Peyer's patch (tissue), 4 donors: ENCODE measurements around the gene CELSR1. TPM values are rescaled to one million over a fixed set of nuclear protein-coding genes. Genes with fewer than 3 reads are reported as not detected.
"Not testable (repeated sequence)": the region's sequence is repeated elsewhere in the genome, so short reads cannot be mapped to it uniquely, and the experiment has no call there.

Experiments used
- DNase-seq, 3 donors: peaks; one replicate each; pipeline ENCODE4 v3.0.0-alpha.2; 2017 to 2019
- H3K27ac ChIP-seq, 4 donors: fragments of 200-600 bp; sonication (generic); one replicate each; pipeline ENCODE4 v1.5.1; 2016 to 2019
- H3K27me3 ChIP-seq, 2 donors: fragments of 200-600 bp; sonication (generic); one replicate each; pipeline ENCODE4 v1.5.1; 2019
- H3K36me3 ChIP-seq, 3 donors: fragments of 200-600 bp; sonication (generic); one replicate each; pipeline ENCODE4 v1.5.1; 2016 to 2019
- H3K4me1 ChIP-seq, 4 donors: fragments of 200-600 bp; sonication (generic); one replicate each; pipeline ENCODE4 v1.5.1; 2016 to 2019
- H3K4me3 ChIP-seq, 4 donors: fragments of 200-600 bp; sonication (generic); 1 replicate in 3 of 4; 2 replicates in 1 of 4; pipeline ENCODE4 v1.5.1; 2016 to 2019; ENCODE audit warnings: mild to moderate bottlenecking in 1 of 4
- H3K9me3 ChIP-seq, 4 donors: fragments of 200-600 bp; sonication (generic); one replicate each; pipeline ENCODE4 v1.5.1; 2016 to 2019; ENCODE audit warnings: mild to moderate bottlenecking in 1 of 4
- POLR2A ChIP-seq, 2 donors: fragments of 450-650 bp; IDR thresholded peaks; one replicate each; pipeline ENCODE4 v1.5.1; 2017; ENCODE audit warnings: antibody characterized with exemption in 2 of 2, mild to moderate bottlenecking in 2 of 2, moderate library complexity in 2 of 2
- total RNA-seq, 4 donors: library from RNA; depleted of rRNA; stranded (reverse); fragments of >200 nt; gene quantifications; one replicate each; pipeline ENCODE4 v1.1.0, GENCODE V29; 2016
- TF ChIP-seq, protein P1 (sequence below), 6 experiments: fragments of 450-650 bp in 4 of 6; fragments of 200-600 bp in 2 of 6; sonication (generic) in 1 of 6; IDR thresholded peaks; one replicate each; pipeline ENCODE4 v1.5.1; 2017 to 2019; ENCODE audit warnings: antibody characterized with exemption in 6 of 6, mild to moderate bottlenecking in 3 of 6, moderate library complexity in 1 of 6

CELSR1 gene
- total RNA-seq, 4 donors from 2014 or later, result 1.1 to 22.3 (median 1.5) TPM

DNA sequence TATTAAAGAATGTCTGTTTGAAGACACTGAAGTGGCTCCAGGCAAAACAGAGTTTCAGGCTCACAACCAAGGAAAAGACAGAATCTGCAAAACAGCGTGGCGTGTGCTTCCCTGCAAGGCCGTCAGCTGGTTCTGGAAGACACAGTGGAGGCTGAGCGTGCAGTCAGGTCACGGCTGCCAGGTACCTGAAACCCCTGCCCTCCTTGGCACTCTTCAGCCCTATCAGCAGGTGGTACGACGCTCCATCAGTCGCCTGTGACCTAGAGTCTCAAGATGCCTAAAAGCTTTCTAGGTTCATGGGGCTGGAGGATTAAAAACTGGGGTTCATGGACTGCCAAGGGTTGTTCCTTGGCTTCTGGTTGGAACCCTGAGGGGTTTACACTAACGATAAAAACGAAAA lies 136.1 kb downstream of the CELSR1 start:
- Histone ChIP-seq H3K4me1 (no peaks in the 10 kb centered on the region), H3K27me3 (no peaks in the 10 kb centered on the region), H3K4me3 (no peak overlapping the region), H3K27ac (no peak overlapping the region), H3K36me3 (no peaks in the 10 kb centered on the region), H3K9me3 (no peaks in the 10 kb centered on the region)
- DNase-seq, result no peak
- no peak for TF ChIP-seq POLR2A (IDR thresholded peaks at IDR 0.05)
- TF ChIP-seq, protein P1, sequence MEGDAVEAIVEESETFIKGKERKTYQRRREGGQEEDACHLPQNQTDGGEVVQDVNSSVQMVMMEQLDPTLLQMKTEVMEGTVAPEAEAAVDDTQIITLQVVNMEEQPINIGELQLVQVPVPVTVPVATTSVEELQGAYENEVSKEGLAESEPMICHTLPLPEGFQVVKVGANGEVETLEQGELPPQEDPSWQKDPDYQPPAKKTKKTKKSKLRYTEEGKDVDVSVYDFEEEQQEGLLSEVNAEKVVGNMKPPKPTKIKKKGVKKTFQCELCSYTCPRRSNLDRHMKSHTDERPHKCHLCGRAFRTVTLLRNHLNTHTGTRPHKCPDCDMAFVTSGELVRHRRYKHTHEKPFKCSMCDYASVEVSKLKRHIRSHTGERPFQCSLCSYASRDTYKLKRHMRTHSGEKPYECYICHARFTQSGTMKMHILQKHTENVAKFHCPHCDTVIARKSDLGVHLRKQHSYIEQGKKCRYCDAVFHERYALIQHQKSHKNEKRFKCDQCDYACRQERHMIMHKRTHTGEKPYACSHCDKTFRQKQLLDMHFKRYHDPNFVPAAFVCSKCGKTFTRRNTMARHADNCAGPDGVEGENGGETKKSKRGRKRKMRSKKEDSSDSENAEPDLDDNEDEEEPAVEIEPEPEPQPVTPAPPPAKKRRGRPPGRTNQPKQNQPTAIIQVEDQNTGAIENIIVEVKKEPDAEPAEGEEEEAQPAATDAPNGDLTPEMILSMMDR (IDR thresholded peaks at IDR 0.05), result no peak

DNA sequence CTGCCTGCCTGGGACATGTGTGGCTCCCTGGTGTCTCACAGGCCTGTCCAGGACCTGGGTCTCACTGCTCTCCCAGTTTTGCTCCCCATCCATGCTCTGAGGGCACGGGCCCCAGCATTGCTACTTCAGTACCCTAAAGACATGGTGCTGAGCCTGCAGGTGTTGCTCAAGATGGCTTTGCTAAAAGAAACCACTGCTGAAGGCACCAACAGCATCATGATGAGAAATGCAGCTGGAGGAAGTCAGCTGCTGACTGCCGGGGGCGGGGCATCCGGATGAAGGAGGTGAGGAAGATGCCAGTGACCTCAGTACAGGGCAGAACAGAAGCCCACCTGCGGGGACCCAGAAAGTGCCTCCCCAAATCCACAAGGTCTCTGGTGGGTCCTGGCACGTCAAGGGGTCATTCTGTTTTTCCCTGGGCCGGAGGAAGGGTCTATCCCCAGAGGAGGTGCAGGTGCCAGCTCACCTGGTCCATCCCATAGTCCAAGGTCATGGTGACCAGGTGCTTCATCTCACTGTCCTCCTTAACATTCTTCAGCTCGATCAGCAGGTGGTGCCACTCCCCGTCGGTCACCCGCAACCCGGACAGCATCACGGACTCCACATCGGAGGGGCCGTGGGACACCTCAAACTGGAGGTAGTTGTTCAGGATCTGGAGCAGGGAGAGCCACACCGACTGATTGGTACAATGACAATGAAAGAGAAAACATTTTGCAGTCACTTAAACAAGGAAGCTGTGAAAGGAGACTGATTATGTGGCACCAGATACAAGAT lies 138.0 kb downstream of the CELSR1 start:
- H3K36me3 ChIP-seq, result no peaks in the 10 kb centered on the region
- H3K27me3 ChIP-seq, result no peaks in the 10 kb centered on the region
- H3K27ac ChIP-seq, result no peak overlapping the region
- no peaks in the 10 kb centered on the region for H3K9me3 ChIP-seq
- TF ChIP-seq POLR2A (IDR thresholded peaks at IDR 0.05), result no peak
- TF ChIP-seq, protein P1 (IDR thresholded peaks at IDR 0.05), result no peak
- H3K4me1 ChIP-seq, result no peaks in the 10 kb centered on the region
- no peak for DNase-seq
- H3K4me3 ChIP-seq, result no peak overlapping the region

DNA sequence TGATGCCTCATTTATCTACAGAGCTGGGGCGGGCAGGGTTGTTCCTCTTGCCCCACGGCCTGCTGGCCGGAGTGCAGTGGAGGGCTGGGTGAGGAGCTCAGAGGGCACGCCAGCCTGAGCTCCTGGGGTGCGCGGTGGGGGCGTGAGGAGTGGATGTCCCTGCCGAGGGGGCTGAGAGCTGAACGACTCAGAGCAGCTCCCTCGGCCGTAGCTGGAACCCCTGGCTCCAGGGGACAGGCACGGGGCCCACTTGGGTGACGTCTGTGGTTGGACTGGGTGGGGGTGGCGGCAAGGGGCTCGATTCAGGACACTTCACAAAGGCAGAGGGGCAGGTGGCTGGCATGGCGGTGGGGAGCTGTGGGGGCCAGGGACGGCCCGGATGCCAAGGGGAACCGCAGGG lies 139.5 kb downstream of the CELSR1 start:
- no peaks in the 10 kb centered on the region for H3K4me1 ChIP-seq
- no peaks in the 10 kb centered on the region for H3K27me3 ChIP-seq
- no peak overlapping the region for H3K27ac ChIP-seq
- no peak for TF ChIP-seq POLR2A (IDR thresholded peaks at IDR 0.05)
- TF ChIP-seq, protein P1 (IDR thresholded peaks at IDR 0.05), result no peak
- H3K9me3 ChIP-seq, result no peaks in the 10 kb centered on the region
- H3K4me3 ChIP-seq, result no peak overlapping the region
- no peak for DNase-seq
- no peaks in the 10 kb centered on the region for H3K36me3 ChIP-seq

DNA sequence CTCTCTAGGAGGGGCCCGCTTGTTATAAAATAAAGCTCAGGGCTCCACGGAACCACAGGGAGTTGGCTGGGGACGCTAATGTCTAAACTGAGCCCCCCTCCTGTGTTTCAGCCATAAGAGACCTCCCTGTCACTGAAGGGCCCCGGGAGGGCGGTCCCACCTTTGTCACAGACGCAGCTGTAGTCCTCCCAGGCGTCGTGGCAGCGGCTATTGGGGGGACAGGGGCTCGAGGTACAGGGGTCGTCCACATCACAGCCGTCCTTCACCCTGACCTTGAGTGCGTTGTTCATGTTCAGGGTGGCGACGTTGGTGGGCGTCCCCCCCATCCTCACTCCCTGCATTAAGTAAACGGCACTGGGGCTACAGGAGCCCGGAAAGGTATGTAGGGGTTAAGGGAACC lies 139.9 kb downstream of the CELSR1 start:
- Histone ChIP-seq H3K9me3 (no peaks in the 10 kb centered on the region), H3K27me3 (no peaks in the 10 kb centered on the region), H3K4me1 (no peaks in the 10 kb centered on the region), H3K4me3 (no peak overlapping the region), H3K36me3 (no peaks in the 10 kb centered on the region), H3K27ac (no peak overlapping the region)
- no peak for DNase-seq
- TF ChIP-seq, protein P1 (IDR thresholded peaks at IDR 0.05), result no peak
- TF ChIP-seq POLR2A (IDR thresholded peaks at IDR 0.05), result no peak

DNA sequence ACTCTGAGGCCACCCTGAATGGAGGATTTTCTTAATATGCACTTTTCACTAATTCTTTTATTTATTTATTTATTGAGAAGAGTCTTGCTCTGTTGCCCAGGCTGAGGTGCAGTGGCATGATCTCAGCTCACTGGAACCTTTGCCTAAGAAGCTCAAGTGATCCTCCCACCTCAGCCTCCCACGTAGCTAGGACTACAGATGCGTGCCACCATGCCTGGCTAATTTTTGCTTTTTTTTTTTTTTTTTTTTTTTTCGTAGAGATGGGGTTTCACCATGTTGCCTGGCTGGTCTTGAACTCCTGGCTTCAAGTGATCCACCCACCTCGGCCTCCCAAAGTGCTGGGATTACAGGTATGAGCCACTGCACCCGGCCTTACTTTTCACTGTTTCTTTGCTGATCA lies 140.4 kb downstream of the CELSR1 start:
- H3K27me3 ChIP-seq, H3K9me3 ChIP-seq, H3K4me1 ChIP-seq, DNase-seq, H3K27ac ChIP-seq, H3K4me3 ChIP-seq, H3K36me3 ChIP-seq: not testable (repeated sequence)

DNA sequence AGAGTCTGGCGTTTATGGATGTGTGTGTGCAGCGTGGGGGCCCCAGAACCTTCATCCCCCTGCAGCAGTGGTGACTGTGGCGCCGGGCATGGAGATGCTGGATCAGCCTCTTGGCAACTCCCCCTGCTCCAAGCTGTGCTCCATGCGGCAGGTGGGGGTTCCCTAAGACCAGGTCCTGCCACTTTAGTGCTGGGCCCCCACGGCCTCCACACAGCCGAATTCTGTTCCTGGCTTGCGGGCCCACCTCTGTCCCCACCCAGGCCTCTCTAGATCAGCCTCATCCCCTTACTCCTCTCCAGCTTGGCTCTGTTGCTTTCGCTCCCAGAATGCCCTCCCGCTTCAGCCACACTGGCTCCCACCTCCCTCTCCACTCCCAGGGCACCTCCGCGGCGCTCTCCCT lies 142.3 kb downstream of the CELSR1 start:
- H3K4me1 ChIP-seq, result no peaks in the 10 kb centered on the region
- no peaks in the 10 kb centered on the region for H3K27me3 ChIP-seq
- H3K4me3 ChIP-seq, result no peak overlapping the region
- no peaks in the 10 kb centered on the region for H3K36me3 ChIP-seq
- H3K9me3 ChIP-seq, result no peaks in the 10 kb centered on the region
- DNase-seq, result no peak
- no peak overlapping the region for H3K27ac ChIP-seq
- no peak for TF ChIP-seq POLR2A (IDR thresholded peaks at IDR 0.05)
- TF ChIP-seq, protein P1 (IDR thresholded peaks at IDR 0.05), result no peak
